Neuron (in vitro differentiated cells): ENCODE data around the gene JAM3.
"Not testable (repeated sequence)": the region's sequence is repeated elsewhere in the genome, so short reads cannot be mapped to it uniquely, and the experiment has no call there.

ENCODE experiments used
- H2AFZ ChIP-seq: one replicate; pipeline ENCODE4 v1.6.1; 2013; ENCODE audit warnings: low read depth, mild to moderate bottlenecking, inconsistent platforms, low read length, moderate library complexity
- H3K27me3 ChIP-seq: one replicate; pipeline ENCODE4 v1.6.1; 2013; ENCODE audit warnings: low read length; ENCODE audit not compliant: insufficient read depth
- H3K36me3 ChIP-seq: one replicate; pipeline ENCODE4 v1.6.1; 2013; ENCODE audit warnings: low read length; ENCODE audit not compliant: insufficient read depth
- H3K4me1 ChIP-seq: one replicate; pipeline ENCODE4 v1.6.1; 2013; ENCODE audit warnings: low read length; ENCODE audit not compliant: insufficient read depth
- H3K4me3 ChIP-seq: 2 replicates; pipeline ENCODE4 v1.5.1; 2013; ENCODE audit warnings: mild to moderate bottlenecking, low read length, moderate library complexity
- H3K9me3 ChIP-seq: one replicate; pipeline ENCODE4 v1.6.1; 2013; ENCODE audit warnings: low read length

The JAM3 gene

DNA sequence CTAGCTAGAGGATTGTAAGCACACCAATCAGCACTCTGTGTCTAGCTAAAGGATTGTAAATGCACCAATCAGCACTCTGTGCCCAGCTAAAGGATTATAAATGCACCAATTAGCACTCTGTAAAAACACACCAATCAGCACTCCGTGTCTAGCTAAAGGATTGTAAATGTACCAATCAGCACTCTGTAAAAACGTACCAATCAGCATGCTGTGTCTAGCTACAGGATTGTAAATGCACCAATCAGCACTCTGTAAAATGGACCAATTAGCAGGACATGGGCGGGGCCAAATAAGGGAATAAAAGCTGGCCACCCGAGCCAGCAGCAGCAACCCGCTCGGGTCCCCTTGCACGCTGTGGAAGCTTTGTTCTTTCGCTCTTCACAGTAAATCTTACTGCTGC, 119.2 kb downstream of the JAM3 start:
- H3K4me3 ChIP-seq, H3K27me3 ChIP-seq, H3K4me1 ChIP-seq, H3K9me3 ChIP-seq, H2AFZ ChIP-seq: not testable (repeated sequence)
- peaks cover 65% of the 10 kb centered on the region for H3K36me3 ChIP-seq

DNA sequence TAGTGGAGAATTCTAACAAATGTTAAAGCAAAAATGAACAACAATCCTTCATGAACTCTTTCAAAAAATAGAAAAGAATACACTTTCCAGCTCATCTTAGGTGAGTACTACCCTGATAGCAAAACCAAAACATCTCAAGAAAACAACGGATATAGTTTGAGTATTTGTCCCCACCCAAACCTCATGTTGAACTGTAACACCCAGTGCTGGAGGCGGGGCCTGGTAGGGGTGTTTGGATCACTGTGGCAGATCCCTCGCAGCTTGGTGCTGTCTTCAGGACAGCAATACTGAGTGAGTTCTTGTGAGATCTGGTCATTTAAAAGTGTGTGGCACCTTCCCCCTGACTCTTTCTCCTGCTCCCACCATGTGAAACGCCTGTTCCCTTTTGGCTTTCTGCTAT, 127.9 kb downstream of the JAM3 start:
- H3K9me3 ChIP-seq, result no peaks in the 10 kb centered on the region
- no peak overlapping the region for H3K4me3 ChIP-seq
- no peaks in the 10 kb centered on the region for H3K27me3 ChIP-seq
- no peak overlapping the region for H2AFZ ChIP-seq
- no peaks in the 10 kb centered on the region for H3K4me1 ChIP-seq
- H3K36me3 ChIP-seq, result peaks cover 52% of the 10 kb centered on the region

DNA sequence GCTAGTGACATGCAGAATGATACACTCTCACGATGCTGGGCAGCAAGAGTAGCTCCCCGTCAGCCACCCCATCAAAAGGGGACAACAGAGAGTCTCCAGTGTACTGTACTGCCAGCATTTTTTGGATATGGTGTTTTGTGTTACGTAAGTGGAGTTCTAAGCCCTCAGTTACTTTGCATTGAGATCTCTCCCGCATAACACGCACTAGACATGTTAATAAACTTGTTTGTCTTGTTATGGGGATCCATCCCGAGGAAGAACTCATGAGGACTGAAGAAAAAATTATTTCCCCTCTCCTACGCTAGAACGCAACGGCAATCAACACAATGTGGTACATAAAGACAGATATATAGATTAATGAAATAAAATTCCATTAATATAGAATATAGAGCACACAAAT, 130.7 kb downstream of the JAM3 start:
- Histone ChIP-seq H3K4me1 (no peaks in the 10 kb centered on the region), H3K9me3 (no peaks in the 10 kb centered on the region), H3K4me3 (no peak overlapping the region), H3K27me3 (no peaks in the 10 kb centered on the region), H3K36me3 (peaks cover 55% of the 10 kb centered on the region), H2AFZ (no peak overlapping the region)

DNA sequence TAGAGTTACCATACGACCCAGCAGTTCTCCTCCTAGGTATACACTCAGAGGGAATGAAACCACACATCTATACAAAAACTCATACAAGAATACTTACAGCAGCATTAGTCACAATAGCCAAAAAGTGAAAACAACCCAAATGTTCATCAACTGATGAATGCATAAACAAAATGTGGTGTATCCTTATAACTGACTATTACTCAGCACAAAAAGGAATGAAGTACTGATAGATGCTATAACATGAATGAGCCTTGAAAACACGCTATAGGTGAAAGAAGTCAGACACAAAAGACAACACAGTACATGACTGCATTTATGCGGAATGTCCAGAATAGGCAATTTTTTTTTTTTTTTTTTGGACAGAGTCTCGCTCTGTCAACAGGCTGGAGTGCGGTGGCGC, 131.8 kb downstream of the JAM3 start:
- no peaks in the 10 kb centered on the region for H3K4me1 ChIP-seq
- H2AFZ ChIP-seq, result no peak overlapping the region
- peaks cover 57% of the 10 kb centered on the region for H3K36me3 ChIP-seq

More for the DNA sequence above, 131.8 kb downstream of the JAM3 start:
- Histone ChIP-seq H3K27me3 (no peaks in the 10 kb centered on the region), H3K4me3 (no peak overlapping the region), H3K9me3 (no peaks in the 10 kb centered on the region)
